Loucy (cell line): ENCODE results near the gene VPS51.

ENCODE experiments used
- CTCF ChIP-seq: fragments of 200-600 bp; sonication (generic); conservative IDR thresholded peaks from 2 replicates; pipeline ENCODE4 v1.5.1; 2014; ENCODE audit warnings: mild to moderate bottlenecking, antibody characterized with exemption, low read length
- EZH2phosphoT487 ChIP-seq: fragments of 200-600 bp; IDR thresholded peaks from 2 replicates; pipeline ENCODE4 v1.6.1; 2018; ENCODE audit warnings: antibody characterized with exemption, mild to moderate bottlenecking, moderate library complexity, borderline replicate concordance

GRCh38 chr11:65096926-65097325 lies 912 bp downstream of the VPS51 start:
- TF ChIP-seq CTCF: no peak
- TF ChIP-seq EZH2phosphoT487: no peak
